HPDE6-E6E7 (cell line): Measurements from ENCODE around the gene AHNAK2.

Source experiments
- DNase-seq: peaks from one replicate; pipeline ENCODE4 v3.0.0; 2011; ENCODE audit warnings: missing footprints; ENCODE audit errors: extremely low spot score

AHNAK2 gene

DNA sequence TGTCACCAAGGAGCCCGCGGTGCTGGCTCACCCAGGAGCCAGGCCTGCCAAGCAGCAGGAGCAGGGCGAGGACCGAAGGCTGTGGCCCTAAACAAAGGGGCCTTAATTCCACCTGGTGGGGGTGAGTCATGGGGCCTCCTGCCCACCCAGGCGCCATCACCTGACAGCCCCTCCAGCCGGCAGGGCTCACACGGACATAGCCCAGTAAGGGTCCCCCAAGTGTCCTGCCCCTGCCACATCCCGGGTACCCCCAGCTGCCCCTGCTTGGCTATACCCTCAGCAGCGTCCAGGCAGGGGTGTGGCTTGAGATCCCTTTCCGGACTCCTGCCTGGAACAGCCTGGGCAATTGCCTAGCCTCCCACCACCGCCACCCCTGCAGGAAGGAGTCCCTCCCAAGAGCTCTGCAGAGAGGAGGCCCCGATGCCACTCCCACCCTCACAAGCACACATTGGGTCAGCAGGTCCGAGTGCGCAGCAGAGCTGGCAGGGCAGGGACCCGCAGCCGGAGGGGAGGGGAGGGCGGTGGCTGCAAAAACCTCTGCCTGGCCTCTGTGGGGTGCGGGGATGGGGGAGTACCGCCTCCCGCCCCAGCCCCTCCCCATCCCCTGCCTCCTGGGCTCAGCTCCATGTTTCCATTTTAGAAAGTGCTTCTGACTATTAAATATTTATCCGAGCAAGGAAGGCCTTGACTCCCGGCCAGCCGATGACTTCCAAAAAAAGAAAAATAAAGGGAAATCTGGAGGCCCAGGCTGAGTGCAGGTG, 4.6 kb downstream of the AHNAK2 start:
- peak; percentile 91 for DNase-seq

DNA sequence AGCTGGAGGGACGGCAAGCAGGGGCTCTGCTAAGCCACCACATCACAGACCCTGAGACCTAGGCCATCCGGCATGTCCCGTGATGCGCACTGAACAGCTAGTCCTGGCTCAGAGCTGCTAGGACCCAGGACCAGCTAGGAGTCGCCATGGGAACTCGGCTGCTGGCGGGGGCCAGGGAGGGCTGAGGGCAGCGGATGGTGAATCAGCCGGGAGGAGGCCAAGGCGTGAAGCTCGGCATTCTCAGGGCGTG, 5.1 kb downstream of the AHNAK2 start:
- DNase-seq = no peak

DNA sequence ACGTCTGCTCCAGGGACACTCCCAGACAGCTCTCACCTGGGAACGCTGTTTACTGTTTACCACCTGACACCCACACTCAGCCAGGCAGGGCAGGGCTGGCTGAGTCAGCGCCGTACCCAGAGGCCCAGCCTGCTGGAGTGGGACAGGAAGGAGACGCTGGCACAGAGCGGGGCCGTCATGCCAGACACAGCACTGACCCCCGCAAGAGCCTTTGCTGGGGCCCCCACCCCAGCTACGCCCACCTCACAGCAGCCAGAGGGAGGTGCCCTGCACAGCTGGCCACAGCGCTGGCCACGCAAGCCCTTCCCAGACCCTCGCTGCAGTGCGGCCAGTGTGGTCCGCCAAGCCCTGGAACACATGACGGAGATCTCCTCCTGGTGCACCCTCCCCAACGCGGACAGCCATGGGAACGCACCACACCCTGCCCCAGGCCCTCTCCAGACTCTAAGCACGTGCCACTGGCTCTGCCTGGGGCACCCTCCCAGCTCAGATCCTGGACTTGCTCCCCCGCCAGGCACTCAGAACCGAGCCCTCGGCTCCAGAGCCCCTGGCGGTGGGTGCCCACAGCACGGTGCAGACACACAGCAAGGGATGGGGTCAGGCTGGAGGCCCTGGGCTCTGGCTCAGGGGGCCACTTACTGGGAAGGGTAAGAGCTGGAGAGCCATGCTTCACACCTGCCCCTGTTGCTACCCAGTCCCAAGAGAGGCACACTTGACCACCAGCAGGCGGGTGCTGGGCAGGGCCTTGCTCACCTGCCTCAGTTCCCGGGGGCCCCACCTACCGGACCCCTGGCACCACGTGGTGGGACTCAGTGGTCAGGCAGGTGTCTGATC, 5.7 kb downstream of the AHNAK2 start:
- peak; percentile 90 for DNase-seq

- DNase-seq = no peak
Measured at GRCh38 chr14:104971447-104972240, 6.5 kb downstream of the AHNAK2 start.

GRCh38 chr14:104970231-104971068, 7.7 kb downstream of the AHNAK2 start:
- DNase-seq = peak; percentile 78

DNA sequence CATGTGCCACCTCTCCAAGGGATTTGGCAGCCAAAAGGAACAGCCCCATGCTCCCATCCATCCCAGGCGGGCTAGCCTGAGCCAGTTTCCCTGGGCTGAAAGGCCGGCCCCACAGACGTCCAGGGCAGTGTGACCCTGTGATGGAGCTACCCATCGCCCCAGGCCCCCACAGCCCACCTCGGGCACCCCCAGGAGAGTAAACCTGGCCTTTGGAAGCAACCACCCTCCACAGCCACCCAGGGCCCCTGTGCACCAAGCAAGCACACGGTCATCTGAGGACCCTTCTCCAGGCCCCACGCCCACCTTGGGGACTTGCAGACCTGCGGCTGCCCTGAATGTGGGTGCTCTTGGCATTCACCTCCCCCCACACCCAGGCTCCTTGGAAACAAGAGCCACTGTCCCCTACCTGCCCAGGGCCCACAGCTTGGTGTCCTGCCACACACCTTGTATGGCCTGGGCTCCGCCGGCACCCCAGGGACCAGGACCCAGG, 8.4 kb downstream of the AHNAK2 start:
- no peak for DNase-seq

DNA sequence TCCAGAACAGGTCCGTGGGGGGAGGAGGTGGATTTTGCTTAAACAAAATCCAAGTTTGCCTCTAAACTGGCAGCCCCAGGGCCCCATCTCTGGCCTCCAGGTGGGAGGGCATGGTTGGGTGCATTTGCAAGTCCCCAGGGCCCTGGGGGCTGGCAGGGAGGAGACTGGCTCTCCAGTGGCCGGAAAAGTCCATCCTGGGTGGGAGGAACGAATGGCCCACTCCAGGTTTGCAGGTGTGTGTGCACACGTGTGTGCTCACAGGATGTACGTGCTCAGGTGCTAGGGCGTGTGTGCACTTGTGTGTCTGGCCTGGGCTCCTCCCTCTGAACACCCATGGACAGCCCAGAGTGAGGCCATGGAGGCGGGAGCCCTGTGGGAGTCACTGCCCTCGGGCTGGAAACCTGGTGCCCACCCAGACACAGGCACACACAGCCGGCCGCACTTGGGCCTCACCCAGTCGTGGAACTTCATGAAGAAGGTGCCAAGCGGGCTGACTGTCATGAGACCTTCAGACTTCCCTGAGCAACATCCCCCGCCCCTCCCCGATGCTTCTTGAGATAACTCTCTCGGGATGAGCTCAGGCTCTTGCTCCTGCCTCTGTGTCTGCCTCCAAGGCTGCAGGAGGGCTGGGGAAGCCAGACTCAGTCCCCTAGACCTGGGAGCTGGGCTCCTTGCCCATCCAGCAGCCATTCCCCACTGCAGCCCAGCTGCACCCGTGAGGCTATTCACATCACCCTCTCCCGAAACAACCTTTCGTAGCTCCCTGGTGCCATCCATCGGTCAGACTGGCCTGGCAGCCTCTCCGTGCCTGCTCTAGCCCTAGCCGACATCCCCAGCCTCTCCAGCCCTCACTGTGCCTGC, 9.4 kb downstream of the AHNAK2 start:
- DNase-seq = no peak

- no peak for DNase-seq
Measured at GRCh38 chr14:104968153-104968527, 10.0 kb downstream of the AHNAK2 start.

GRCh38 chr14:104967386-104968152, 10.6 kb downstream of the AHNAK2 start:
- DNase-seq = no peak

DNA sequence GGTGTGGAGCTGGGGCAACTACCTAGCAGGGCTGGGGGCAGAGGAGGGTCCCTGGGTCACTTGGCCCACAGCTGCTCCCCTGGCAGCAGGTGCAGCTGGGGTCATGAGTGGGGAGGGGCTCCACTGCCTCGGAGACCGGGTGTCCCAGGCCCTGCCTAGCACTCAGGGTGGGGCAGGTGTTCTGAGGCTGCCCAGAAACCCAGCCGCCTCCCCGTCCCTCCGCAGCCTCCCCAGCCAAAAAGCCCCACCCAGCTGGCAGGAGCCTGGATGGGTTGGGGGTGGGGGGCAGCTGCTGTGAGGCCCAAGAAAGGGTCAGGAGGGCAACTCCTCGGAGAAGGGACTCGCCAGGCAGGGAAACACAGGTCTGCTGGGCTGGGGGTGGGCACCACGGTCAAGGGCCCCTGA, 11.2 kb downstream of the AHNAK2 start:
- no peak for DNase-seq

DNA sequence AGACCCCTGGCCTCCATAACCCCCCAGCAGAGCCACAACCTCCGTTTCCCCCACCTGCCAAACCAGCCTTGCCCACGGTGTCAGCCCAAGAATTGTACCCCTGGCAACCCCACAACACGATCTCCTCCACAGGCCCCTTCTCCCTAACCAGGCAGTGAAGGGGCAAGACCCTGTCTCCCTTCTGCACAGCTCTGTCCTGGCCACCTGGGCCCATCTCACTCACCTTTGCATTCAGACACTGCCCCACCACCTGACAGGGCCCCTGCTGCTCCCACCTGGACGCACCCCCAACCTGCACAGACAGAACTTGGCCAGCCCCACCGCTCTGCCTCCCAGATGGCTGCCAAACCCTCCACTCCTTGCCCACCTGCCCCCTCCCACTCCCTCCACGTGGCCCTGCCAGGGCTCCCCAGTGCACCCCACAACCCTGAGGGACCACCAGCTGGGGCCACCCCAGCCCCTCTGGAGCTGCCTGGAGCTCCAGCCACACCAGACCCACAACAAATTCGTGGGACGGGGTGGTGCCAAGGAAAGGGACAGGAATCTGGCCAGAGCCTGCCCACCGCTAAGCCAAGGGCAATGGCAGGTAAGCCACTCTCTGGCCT, 11.8 kb downstream of the AHNAK2 start:
- no peak for DNase-seq

DNA sequence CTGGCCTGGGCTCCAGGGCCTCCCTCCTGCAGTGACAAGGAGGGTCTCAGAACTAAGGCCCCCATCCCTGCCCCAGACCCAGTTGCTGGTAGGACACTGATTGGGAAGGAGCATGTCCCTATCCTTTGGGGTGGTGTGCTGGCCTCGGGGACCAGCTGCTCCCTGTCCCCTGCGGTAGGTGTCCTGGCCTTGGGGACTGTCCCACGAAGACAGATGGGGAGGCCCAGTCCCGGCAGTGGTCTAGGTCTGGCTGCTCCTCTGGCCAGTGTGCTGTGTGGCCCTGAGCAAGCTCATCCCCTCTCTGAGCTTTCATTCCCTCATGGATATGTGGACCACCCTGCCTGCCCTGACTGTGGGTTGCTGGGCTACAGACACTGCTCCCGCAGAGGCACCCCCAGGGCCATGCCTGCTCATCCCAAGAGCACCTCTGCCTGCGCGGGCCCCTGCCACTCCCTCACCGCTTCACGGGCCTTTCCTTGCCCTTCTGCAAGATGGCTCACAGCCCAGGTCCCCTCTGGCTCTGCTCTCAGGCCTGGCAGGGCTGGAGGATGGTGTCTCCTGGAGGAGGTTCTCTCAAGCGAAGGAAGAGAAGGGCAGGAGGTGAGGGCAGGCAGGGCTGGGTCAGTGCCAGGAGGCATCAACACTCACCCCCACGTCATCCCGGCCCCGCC, 12.5 kb downstream of the AHNAK2 start:
- DNase-seq = no peak

DNA sequence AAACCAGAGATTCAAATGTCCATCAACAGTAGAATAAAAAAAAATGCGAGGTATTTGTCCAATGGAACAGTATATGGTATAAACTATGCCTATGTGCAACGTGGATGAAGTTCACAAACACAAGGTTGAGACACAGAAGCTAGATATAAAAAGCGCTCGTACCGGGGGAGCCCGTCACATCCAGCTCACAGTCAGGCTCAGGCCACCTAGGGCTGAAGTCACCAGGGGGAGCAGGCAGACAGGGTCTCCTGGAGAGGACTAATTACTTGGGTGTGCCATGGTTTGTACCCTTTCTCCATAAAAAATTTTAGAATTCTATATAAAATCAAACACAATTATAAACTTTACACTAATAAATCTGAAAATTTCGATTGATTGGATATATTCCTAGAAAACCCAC, 13.6 kb downstream of the AHNAK2 start:
- DNase-seq = no peak

GRCh38 chr14:104957146-104958113, 20.7 kb downstream of the AHNAK2 start:
- no peak for DNase-seq

- DNase-seq = no peak
Measured at GRCh38 chr14:104956290-104956890, 21.8 kb downstream of the AHNAK2 start.

DNA sequence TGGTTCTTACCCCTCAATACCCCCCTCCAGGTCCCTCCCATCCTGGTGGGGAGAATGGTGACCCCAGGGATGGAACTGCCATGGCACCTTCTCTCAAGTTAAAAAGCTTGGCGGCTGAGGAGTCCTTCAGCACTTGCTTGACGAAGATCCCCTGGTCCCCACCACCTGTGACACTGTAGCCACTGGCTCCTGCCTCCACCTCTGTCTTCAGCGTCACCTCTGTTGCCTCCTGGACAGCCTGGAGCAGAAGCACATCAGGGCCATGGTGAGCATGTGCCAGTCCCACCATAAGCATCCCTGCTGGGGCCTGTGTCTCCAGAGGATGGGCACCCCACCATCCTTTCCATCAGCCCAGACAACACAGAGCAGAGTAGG, 22.8 kb downstream of the AHNAK2 start:
- DNase-seq = no peak

- DNase-seq = no peak
Measured at GRCh38 chr14:104954746-104955395, 23.3 kb downstream of the AHNAK2 start.
